ENCODE measurements around the gene NKG7.

GRCh38 chr19:51372649-51373504 lies at the start of gene NKG7:
- TF ChIP-seq CTCF (IDR thresholded peaks at IDR 0.05; ENCODE audit: low read length) (no peak), EZH2 (IDR thresholded peaks at IDR 0.05; ENCODE audit: borderline replicate concordance, low read length) (no peak)

Measured in OCI-LY1 (cell line).